ENCODE data around the gene ADGRG6.
"Not testable (repeated sequence)": the region's sequence is repeated elsewhere in the genome, so short reads cannot be mapped to it uniquely, and the experiment has no call there.

GRCh38 chr6:142450856-142451255 lies 149.0 kb downstream of the ADGRG6 start:
- TF ChIP-seq EZH2 (IDR thresholded peaks at IDR 0.05; ENCODE audit: low read length, missing control alignments): not testable (repeated sequence)
- TF ChIP-seq, protein P1, sequence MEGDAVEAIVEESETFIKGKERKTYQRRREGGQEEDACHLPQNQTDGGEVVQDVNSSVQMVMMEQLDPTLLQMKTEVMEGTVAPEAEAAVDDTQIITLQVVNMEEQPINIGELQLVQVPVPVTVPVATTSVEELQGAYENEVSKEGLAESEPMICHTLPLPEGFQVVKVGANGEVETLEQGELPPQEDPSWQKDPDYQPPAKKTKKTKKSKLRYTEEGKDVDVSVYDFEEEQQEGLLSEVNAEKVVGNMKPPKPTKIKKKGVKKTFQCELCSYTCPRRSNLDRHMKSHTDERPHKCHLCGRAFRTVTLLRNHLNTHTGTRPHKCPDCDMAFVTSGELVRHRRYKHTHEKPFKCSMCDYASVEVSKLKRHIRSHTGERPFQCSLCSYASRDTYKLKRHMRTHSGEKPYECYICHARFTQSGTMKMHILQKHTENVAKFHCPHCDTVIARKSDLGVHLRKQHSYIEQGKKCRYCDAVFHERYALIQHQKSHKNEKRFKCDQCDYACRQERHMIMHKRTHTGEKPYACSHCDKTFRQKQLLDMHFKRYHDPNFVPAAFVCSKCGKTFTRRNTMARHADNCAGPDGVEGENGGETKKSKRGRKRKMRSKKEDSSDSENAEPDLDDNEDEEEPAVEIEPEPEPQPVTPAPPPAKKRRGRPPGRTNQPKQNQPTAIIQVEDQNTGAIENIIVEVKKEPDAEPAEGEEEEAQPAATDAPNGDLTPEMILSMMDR (conservative IDR thresholded peaks at IDR 0.05 in 1 of 2, IDR thresholded peaks at IDR 0.05 in 1 of 2; ENCODE audit: low read depth in 1 of 2, low read length in 2 of 2): not testable (repeated sequence)
